ENCODE data around the gene ZNF697.
A peak's percentile ranks its signal among the peaks of the same experiment; 100 is the strongest.
"Not testable (repeated sequence)": the region's sequence is repeated elsewhere in the genome, so short reads cannot be mapped to it uniquely, and the experiment has no call there.

Gene ZNF697

GRCh38 chr1:119595606-119596005 is 52.5 kb downstream of the ZNF697 start:
- DNase-seq = no peak

GRCh38 chr1:119595168-119595567 is 52.9 kb downstream of the ZNF697 start:
- DNase-seq = no peak

DNA sequence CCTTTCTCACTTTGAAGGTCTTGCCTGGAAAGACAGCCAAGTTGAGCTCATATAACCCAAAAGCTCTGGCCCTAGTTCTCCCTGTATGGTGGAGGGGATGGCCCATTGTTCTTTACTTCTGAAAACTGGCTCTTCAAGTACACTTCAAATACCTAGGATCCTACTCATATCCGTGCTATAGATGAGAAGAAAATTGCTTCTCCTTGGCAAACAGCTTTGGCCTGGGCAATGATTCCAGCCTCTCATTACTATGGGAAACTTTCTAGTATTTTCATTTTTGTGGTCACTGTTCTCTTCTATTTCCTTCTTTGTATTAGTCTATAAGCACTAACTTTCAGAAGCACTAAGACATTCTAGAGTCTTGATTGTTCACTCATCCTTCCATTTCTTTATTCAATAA is 53.7 kb downstream of the ZNF697 start:
- no peak for DNase-seq

DNA sequence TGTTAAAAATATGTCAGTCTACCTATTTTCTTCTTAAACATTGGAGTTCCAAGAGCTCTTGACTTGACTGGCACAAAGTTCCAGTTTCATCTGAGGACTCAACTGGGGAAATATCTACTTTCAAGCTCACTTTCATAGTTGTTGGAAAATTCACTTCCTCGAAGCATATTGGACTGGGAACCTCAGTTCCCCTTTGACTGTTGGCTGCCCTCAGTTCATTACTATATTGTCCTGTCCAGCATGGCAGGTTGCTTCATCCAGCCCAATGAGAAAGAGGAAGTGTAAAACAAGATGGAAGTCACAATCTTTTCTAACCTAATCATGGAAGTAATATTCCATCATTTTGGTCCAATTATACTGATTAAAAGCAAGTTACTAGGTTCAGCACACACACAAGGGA is 54.3 kb downstream of the ZNF697 start:
- DNase-seq = no peak

GRCh38 chr1:119590393-119590792 is 57.7 kb downstream of the ZNF697 start:
- no peak for DNase-seq

DNA sequence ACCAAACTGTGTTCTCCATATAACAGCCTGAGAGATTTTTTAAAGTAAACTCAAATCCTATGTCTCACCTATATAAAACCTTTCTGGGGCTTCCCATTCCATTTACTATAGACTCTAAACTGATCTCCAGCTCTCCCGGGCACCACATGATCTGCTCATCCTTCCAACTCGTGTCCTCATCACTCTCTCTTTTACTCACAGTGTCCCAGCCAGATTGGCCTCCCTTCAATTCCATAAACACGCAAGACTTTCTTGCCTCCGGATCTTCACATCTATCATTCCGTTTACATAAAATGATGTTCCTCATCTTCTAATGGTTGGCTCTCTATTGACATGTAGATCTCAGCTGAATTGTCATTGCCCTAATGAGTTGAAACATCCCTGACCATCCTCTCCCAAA is 59.4 kb downstream of the ZNF697 start:
- DNase-seq = no peak

- no peak for DNase-seq
These were observed 60.7 kb downstream of the ZNF697 start for GRCh38 chr1:119587341-119587740.

GRCh38 chr1:119585801-119586200 is 62.3 kb downstream of the ZNF697 start:
- not testable (repeated sequence) for DNase-seq

DNA sequence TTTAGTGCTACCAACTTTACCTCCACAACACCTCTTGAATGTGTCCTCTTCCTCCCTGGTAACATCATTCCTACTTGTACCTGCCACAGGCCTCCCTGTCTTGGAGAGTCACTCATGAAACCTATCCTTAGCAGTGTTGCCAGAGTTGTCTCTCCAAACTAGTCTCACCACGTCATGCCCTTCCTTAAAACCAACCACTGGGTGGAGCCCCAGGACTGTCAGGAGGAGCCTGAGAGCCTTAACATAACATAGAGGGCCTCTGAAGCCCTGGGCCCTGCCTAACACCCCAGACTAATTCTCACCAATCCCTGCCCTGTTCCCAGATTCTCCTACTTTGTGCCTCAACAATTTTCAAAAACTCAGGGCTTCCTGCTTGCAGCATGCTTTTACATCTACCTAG is 65.3 kb downstream of the ZNF697 start:
- peak; percentile 22 to 24 for DNase-seq

- DNase-seq = not testable (repeated sequence)
These were observed 67.0 kb downstream of the ZNF697 start for GRCh38 chr1:119581076-119581475.

- no peak for DNase-seq
These were observed 74.2 kb downstream of the ZNF697 start for GRCh38 chr1:119573886-119574285.

GRCh38 chr1:119569930-119570622 is 78.0 kb downstream of the ZNF697 start:
- DNase-seq = not testable (repeated sequence)

Data from activated T-cell treated with anti-CD3 and anti-CD28 coated beads, Interleukin-2, amount 50 U/mL, for 48 hours (primary cell).